DOHH2 (cell line): Measurements from ENCODE around the gene CEP41.
A peak's percentile ranks its signal among the peaks of the same experiment; 100 is the strongest.

ENCODE experiments used
- H3F3A ChIP-seq: fragments of 200-600 bp; sonication (generic), shearing (Covaris generic); 2 replicates; pipeline ENCODE4 v1.6.0; 2016; ENCODE audit warnings: antibody characterized with exemption, mild to moderate bottlenecking; ENCODE audit not compliant: control insufficient read depth, insufficient read depth
- H3K27ac ChIP-seq: fragments of 200-600 bp; sonication (generic); 2 replicates; pipeline ENCODE4 v1.5.1; 2014; ENCODE audit warnings: low read depth, mild to moderate bottlenecking, low read length, moderate library complexity
- H3K27me3 ChIP-seq: fragments of 200-600 bp; sonication (generic); 2 replicates; pipeline ENCODE4 v1.6.1; 2014; ENCODE audit warnings: mild to moderate bottlenecking, low read length, mixed read lengths; ENCODE audit not compliant: control insufficient read depth
- H3K36me3 ChIP-seq: fragments of 200-600 bp; sonication (generic); 2 replicates; pipeline ENCODE4 v1.6.1; 2014; ENCODE audit warnings: mild to moderate bottlenecking, low read length, moderate library complexity, mixed read lengths; ENCODE audit not compliant: control insufficient read depth
- H3K4me1 ChIP-seq: fragments of 200-600 bp; sonication (generic); 2 replicates; pipeline ENCODE4 v1.6.1; 2014; ENCODE audit warnings: mild to moderate bottlenecking, low read length, mixed read lengths; ENCODE audit not compliant: control insufficient read depth
- H3K4me2 ChIP-seq: fragments of 200-600 bp; sonication (generic); 2 replicates; pipeline ENCODE4 v1.6.0; 2014; ENCODE audit warnings: mild to moderate bottlenecking, low read length, moderate library complexity
- H3K4me3 ChIP-seq: fragments of 200-600 bp; sonication (generic); 2 replicates; pipeline ENCODE4 v1.5.1; 2014; ENCODE audit warnings: mild to moderate bottlenecking, low read length, mixed read lengths
- H3K79me2 ChIP-seq: fragments of 200-600 bp; sonication (generic); 2 replicates; pipeline ENCODE4 v1.6.1; 2014; ENCODE audit warnings: mild to moderate bottlenecking, low read length, mixed read lengths; ENCODE audit not compliant: control insufficient read depth
- H3K9me2 ChIP-seq: fragments of 200-600 bp; sonication (generic); replicated peaks from 2 replicates; pipeline ENCODE4 v1.6.1; 2014; ENCODE audit warnings: mild to moderate bottlenecking, low read length, mixed read lengths; ENCODE audit not compliant: control insufficient read depth
- H3K9me3 ChIP-seq: fragments of 200-600 bp; sonication (generic); 2 replicates; pipeline ENCODE4 v1.6.1; 2014; ENCODE audit warnings: antibody characterized with exemption, low read length, mixed read lengths; ENCODE audit not compliant: control insufficient read depth, insufficient read depth
- H4K20me1 ChIP-seq: fragments of 200-600 bp; sonication (generic); 2 replicates; pipeline ENCODE4 v1.6.0; 2014; ENCODE audit warnings: low read depth, mild to moderate bottlenecking, antibody characterized with exemption, low read length, moderate library complexity; ENCODE audit not compliant: control insufficient read depth, insufficient read depth
- EZH2phosphoT487 ChIP-seq: fragments of 200-600 bp; sonication (generic); IDR thresholded peaks from 2 replicates; pipeline ENCODE4 v1.6.1; 2017; ENCODE audit warnings: borderline replicate concordance, mild to moderate bottlenecking, antibody characterized with exemption, low read length, moderate library complexity, mixed read lengths
- TF ChIP-seq, protein P1 (sequence below): fragments of 200-600 bp; sonication (generic); IDR thresholded peaks from one replicate; pipeline ENCODE4 v1.5.1; 2014; ENCODE audit warnings: antibody characterized with exemption, mild to moderate bottlenecking, low read depth, low read length; ENCODE audit not compliant: poor library complexity, severe bottlenecking

Gene CEP41

DNA sequence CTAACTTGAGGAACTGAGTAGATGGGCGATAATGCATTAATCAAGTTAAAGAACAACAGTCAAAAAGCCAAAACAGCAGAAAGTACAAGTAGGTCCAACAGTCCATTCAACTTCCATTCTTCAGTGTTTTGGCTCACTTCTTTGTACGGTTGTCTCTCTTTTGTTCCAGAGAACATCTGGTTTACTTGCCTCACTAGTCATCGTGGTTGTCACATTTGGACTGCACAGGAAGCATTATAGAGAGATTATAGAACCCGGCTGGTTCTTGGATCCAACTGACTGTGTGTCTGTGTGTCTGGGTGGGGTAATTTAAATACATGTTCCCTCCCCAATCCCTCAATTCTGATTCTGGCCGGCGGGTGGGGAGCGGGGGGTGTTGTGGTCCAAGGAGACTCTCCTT, 1.8 kb upstream of the CEP41 start:
- H3K9me3 ChIP-seq, result peaks cover 8% of the 10 kb centered on the region; the same call in 1 of the 2 replicates
- no peaks in the 10 kb centered on the region for H3F3A ChIP-seq
- H3K4me1 ChIP-seq, result peaks cover 24% of the 10 kb centered on the region
- no peak overlapping the region for H3K4me2 ChIP-seq
- no peak overlapping the region for H3K4me3 ChIP-seq
- H4K20me1 ChIP-seq, result no peaks in the 10 kb centered on the region
- no peaks in the 10 kb centered on the region for H3K9me2 ChIP-seq
- peaks cover 22% of the 10 kb centered on the region for H3K79me2 ChIP-seq
- no peaks in the 10 kb centered on the region for H3K27me3 ChIP-seq
- no peak overlapping the region for H3K27ac ChIP-seq
- peaks cover 10% of the 10 kb centered on the region for H3K36me3 ChIP-seq
- no peak for TF ChIP-seq EZH2phosphoT487
- TF ChIP-seq, protein P1, sequence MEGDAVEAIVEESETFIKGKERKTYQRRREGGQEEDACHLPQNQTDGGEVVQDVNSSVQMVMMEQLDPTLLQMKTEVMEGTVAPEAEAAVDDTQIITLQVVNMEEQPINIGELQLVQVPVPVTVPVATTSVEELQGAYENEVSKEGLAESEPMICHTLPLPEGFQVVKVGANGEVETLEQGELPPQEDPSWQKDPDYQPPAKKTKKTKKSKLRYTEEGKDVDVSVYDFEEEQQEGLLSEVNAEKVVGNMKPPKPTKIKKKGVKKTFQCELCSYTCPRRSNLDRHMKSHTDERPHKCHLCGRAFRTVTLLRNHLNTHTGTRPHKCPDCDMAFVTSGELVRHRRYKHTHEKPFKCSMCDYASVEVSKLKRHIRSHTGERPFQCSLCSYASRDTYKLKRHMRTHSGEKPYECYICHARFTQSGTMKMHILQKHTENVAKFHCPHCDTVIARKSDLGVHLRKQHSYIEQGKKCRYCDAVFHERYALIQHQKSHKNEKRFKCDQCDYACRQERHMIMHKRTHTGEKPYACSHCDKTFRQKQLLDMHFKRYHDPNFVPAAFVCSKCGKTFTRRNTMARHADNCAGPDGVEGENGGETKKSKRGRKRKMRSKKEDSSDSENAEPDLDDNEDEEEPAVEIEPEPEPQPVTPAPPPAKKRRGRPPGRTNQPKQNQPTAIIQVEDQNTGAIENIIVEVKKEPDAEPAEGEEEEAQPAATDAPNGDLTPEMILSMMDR, result no peak

DNA sequence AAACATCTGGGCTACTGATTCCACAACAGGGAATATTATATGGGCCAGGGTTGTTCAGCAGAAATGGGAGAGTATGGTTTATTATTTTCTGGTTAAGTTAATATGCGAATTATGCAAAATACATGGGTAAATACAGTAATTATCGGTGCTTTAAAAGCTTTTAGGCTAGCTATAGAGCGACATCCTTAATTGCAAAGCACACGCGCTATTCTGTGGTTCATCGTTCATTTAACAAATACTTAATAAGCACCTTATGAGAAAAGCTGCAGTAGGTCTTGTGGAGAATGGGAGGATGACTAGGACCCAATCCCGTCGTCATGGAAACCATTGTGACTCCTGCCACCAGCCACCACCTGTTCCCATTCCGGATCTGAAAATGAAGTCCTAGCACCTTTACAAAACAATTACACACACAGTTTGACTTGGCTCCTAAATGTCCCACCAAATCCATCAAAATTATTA, 623 bp upstream of the CEP41 start:
- Histone ChIP-seq H3K4me1 (peaks cover 24% of the 10 kb centered on the region), H3K4me2 (peak overlapping the region; percentile 95), H3K9me3 (peaks cover 8% of the 10 kb centered on the region; the same call in 1 of the 2 replicates), H4K20me1 (no peaks in the 10 kb centered on the region), H3K9me2 (no peaks in the 10 kb centered on the region), H3F3A (no peaks in the 10 kb centered on the region), H3K79me2 (peaks cover 26% of the 10 kb centered on the region), H3K27ac (peak overlapping the region; percentile 84), H3K4me3 (peak overlapping the region; percentile 89), H3K36me3 (peaks cover 10% of the 10 kb centered on the region), H3K27me3 (no peaks in the 10 kb centered on the region)
- TF ChIP-seq, protein P1, result no peak
- no peak for TF ChIP-seq EZH2phosphoT487

DNA sequence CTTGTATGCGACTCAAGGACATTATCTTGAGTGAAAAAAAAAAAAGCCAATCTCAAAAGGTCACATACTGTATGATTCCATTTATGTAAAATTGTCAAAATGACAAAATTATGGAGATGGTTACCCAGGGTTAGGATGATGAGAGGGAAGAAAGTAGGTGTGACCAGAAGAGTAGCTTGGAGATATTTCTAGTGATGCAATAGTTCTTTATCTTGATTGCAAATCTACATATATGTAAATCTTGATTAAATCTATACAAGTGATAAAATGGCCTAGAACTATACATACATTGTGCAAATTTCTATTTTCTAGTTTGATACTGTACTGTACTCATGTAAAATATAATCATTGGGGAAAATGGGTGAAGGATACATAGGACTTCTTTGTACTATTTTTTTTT, 4.6 kb downstream of the CEP41 start:
- H3K79me2 ChIP-seq, result peaks cover 61% of the 10 kb centered on the region
- H3K9me3 ChIP-seq, result peaks cover 8% of the 10 kb centered on the region; the same call in 1 of the 2 replicates
- H3K4me2 ChIP-seq, result no peak overlapping the region
- no peak overlapping the region for H3K27ac ChIP-seq
- no peaks in the 10 kb centered on the region for H3K27me3 ChIP-seq
- peaks cover 31% of the 10 kb centered on the region for H3K4me1 ChIP-seq
- H3K9me2 ChIP-seq, result no peaks in the 10 kb centered on the region
- H3K4me3 ChIP-seq, result no peak overlapping the region
- peaks cover 19% of the 10 kb centered on the region for H3K36me3 ChIP-seq
- H4K20me1 ChIP-seq, result no peaks in the 10 kb centered on the region
- TF ChIP-seq, protein P1, result no peak
- no peak for TF ChIP-seq EZH2phosphoT487
- no peaks in the 10 kb centered on the region for H3F3A ChIP-seq
